RWPE2 (cell line): ENCODE measurements around the gene TSC2.

Experiments used
- ATAC-seq: fragments of 200-7000 bp; cut with Tn5 transposase; 3 replicates; pipeline ENCODE4 v1.9.1; 2021; ENCODE audit warnings: low read depth
- DNase-seq: peaks from one replicate; pipeline ENCODE4 v3.0.0-alpha.2; 2020; ENCODE audit warnings: low spot score
- H3K27ac ChIP-seq: fragments of 450-650 bp; 2 replicates; pipeline ENCODE4 v1.5.1; 2017; ENCODE audit warnings: mild to moderate bottlenecking; ENCODE audit not compliant: poor library complexity, severe bottlenecking
- H3K27me3 ChIP-seq: fragments of 250-450 bp; sonication (Bioruptor Pico); 2 replicates; pipeline ENCODE4 v1.5.1; 2021; ENCODE audit warnings: mild to moderate bottlenecking, moderate library complexity; ENCODE audit not compliant: insufficient read depth, poor library complexity, severe bottlenecking
- H3K36me3 ChIP-seq: fragments of 250-450 bp; sonication (Bioruptor Pico); 2 replicates; pipeline ENCODE4 v1.5.1; 2020; ENCODE audit warnings: low read depth, mild to moderate bottlenecking, moderate library complexity
- H3K4me1 ChIP-seq: fragments of 250-450 bp; sonication (Bioruptor Pico); 2 replicates; pipeline ENCODE4 v1.5.1; 2021; ENCODE audit warnings: mild to moderate bottlenecking, moderate library complexity; ENCODE audit not compliant: insufficient read depth, poor library complexity, severe bottlenecking
- H3K4me3 ChIP-seq: fragments of 250-450 bp; sonication (Bioruptor Pico); 2 replicates; pipeline ENCODE4 v1.5.1; 2021; ENCODE audit warnings: mild to moderate bottlenecking, moderate library complexity; ENCODE audit not compliant: severe bottlenecking
- H3K9me3 ChIP-seq: fragments of 250-450 bp; sonication (Bioruptor Pico); 2 replicates; pipeline ENCODE4 v1.5.1; 2021; ENCODE audit warnings: mild to moderate bottlenecking, moderate library complexity; ENCODE audit not compliant: severe bottlenecking
- TF ChIP-seq, protein P1 (sequence below): fragments of 450-650 bp; IDR thresholded peaks from one replicate; pipeline ENCODE4 v1.5.1; 2017; ENCODE audit warnings: mild to moderate bottlenecking, moderate library complexity; ENCODE audit not compliant: poor library complexity, severe bottlenecking

The TSC2 gene

GRCh38 chr16:2046893-2047329 lies 874 bp upstream of the TSC2 start:
- Histone ChIP-seq H3K9me3 (no peaks in the 10 kb centered on the region), H3K27ac (peak overlapping the region; percentile 20), H3K4me3 (peak overlapping the region; percentile 79), H3K27me3 (no peaks in the 10 kb centered on the region), H3K4me1 (no peaks in the 10 kb centered on the region), H3K36me3 (peaks cover 27% of the 10 kb centered on the region)
- DNase-seq (no peak), ATAC-seq (no peak; the same call in 2 of the 3 replicates)
- TF ChIP-seq, protein P1, sequence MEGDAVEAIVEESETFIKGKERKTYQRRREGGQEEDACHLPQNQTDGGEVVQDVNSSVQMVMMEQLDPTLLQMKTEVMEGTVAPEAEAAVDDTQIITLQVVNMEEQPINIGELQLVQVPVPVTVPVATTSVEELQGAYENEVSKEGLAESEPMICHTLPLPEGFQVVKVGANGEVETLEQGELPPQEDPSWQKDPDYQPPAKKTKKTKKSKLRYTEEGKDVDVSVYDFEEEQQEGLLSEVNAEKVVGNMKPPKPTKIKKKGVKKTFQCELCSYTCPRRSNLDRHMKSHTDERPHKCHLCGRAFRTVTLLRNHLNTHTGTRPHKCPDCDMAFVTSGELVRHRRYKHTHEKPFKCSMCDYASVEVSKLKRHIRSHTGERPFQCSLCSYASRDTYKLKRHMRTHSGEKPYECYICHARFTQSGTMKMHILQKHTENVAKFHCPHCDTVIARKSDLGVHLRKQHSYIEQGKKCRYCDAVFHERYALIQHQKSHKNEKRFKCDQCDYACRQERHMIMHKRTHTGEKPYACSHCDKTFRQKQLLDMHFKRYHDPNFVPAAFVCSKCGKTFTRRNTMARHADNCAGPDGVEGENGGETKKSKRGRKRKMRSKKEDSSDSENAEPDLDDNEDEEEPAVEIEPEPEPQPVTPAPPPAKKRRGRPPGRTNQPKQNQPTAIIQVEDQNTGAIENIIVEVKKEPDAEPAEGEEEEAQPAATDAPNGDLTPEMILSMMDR, result no peak

DNA sequence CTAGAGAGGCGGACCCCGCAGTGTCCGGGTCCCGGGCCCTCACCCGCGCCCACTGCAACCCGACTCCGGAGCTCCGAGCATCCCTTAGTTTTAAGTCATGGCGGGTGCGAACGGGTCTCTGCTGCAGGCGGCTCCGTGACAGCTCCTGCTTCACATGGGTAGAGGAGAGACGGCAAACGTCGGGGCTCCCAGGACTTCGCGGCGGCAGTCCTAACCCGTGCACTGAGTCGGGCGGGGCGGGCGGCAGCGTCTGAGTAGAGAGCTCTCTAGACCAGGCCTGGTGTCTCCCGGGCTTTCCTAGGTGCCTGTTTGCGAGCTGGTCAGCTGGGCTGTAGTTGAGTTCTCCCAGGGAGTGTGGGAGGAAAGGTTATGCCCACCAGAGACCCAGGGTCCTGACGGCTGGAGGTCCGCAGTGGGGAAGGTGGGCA lies 345 bp downstream of the TSC2 start:
- no peak overlapping the region for H3K27ac ChIP-seq
- DNase-seq, result no peak
- H3K27me3 ChIP-seq, result no peaks in the 10 kb centered on the region
- peaks cover 27% of the 10 kb centered on the region for H3K36me3 ChIP-seq
- peak; percentile 19 for ATAC-seq
- no peaks in the 10 kb centered on the region for H3K4me1 ChIP-seq
- peak overlapping the region; percentile 79 for H3K4me3 ChIP-seq
- TF ChIP-seq, protein P1, result no peak
- no peaks in the 10 kb centered on the region for H3K9me3 ChIP-seq

GRCh38 chr16:2053211-2053610 lies 5.4 kb downstream of the TSC2 start:
- H3K4me3 ChIP-seq, result no peak overlapping the region
- no peak overlapping the region for H3K27ac ChIP-seq
- no peaks in the 10 kb centered on the region for H3K4me1 ChIP-seq

GRCh38 chr16:2053897-2054296 lies 6.1 kb downstream of the TSC2 start:
- no peak for ATAC-seq
- no peak overlapping the region for H3K27ac ChIP-seq

More at GRCh38 chr16:2053211-2053610, 5.4 kb downstream of the TSC2 start:
- Histone ChIP-seq H3K27me3 (no peaks in the 10 kb centered on the region), H3K36me3 (peaks cover 32% of the 10 kb centered on the region), H3K9me3 (no peaks in the 10 kb centered on the region)
- ATAC-seq (no peak), DNase-seq (no peak)
- TF ChIP-seq, protein P1, result no peak

More at GRCh38 chr16:2053897-2054296, 6.1 kb downstream of the TSC2 start:
- Histone ChIP-seq H3K36me3 (peaks cover 32% of the 10 kb centered on the region), H3K27me3 (no peaks in the 10 kb centered on the region), H3K4me1 (no peaks in the 10 kb centered on the region), H3K4me3 (no peak overlapping the region), H3K9me3 (no peaks in the 10 kb centered on the region)
- TF ChIP-seq, protein P1, result no peak
- no peak for DNase-seq
